Kidney (tissue), 14 donors: Measurements from ENCODE around the gene HTRA3. TPM values are rescaled to one million over a fixed set of nuclear protein-coding genes. Genes with fewer than 3 reads are reported as not detected.
A peak's percentile ranks its signal among the peaks of the same experiment; 100 is the strongest.

Experiments
- DNase-seq, 5 donors: peaks; one replicate each; pipeline ENCODE4 v3.0.0-alpha.2; 2013 to 2020
- FAIRE-seq: peaks from 2 replicates; lab custom pipeline; 2012; peaks lifted over from hg19 to GRCh38; lab: Jason Lieb, UNC
- H3K27ac ChIP-seq, 2 donors: one replicate each; pipeline ENCODE4 v1.7.0; 2013; ENCODE audit warnings: low read depth in 2 of 2, low read length in 2 of 2, inconsistent platforms in 1 of 2
- H3K27me3 ChIP-seq: one replicate; pipeline ENCODE4 v1.7.1; 2013; ENCODE audit warnings: low read length, inconsistent platforms; ENCODE audit not compliant: control insufficient read depth, insufficient read depth
- H3K36me3 ChIP-seq, 3 donors: one replicate each; pipeline versions ENCODE4 v1.7.0 to v1.7.1; 2013; ENCODE audit warnings: low read length in 3 of 3, control low read depth in 1 of 3, inconsistent platforms in 1 of 3; ENCODE audit not compliant: insufficient read depth in 3 of 3, control insufficient read depth in 2 of 3
- H3K4me1 ChIP-seq, 3 donors: one replicate each; pipeline versions ENCODE4 v1.7.0 to v1.7.1; 2013; ENCODE audit warnings: low read length in 3 of 3, inconsistent platforms in 1 of 3, low read depth in 1 of 3; ENCODE audit not compliant: control insufficient read depth in 2 of 3, insufficient read depth in 2 of 3
- H3K4me3 ChIP-seq, 3 donors: one replicate each; pipeline versions ENCODE4 v1.7.0 to v1.8.1; 2013; ENCODE audit warnings: low read length in 3 of 3, control low read depth in 1 of 3, inconsistent platforms in 1 of 3
- H3K9ac ChIP-seq, 3 donors: one replicate each; pipeline versions ENCODE4 v1.7.0 to v1.7.1; 2013; ENCODE audit warnings: low read length in 3 of 3, control low read depth in 1 of 3, inconsistent platforms in 1 of 3
- H3K9me3 ChIP-seq, 3 donors: one replicate each; pipeline versions ENCODE4 v1.7.0 to v1.7.1; 2013; ENCODE audit warnings: low read length in 3 of 3, control low read depth in 1 of 3, inconsistent platforms in 1 of 3; ENCODE audit not compliant: control insufficient read depth in 2 of 3, insufficient read depth in 1 of 3
- CTCF ChIP-seq: IDR thresholded peaks from 3 replicates; pipeline ENCODE4 v1.5.1; 2012; ENCODE audit warnings: mild to moderate bottlenecking, moderate library complexity, borderline replicate concordance; ENCODE audit not compliant: insufficient read depth; ENCODE audit errors: extremely low read depth
- intact Hi-C: fragments of 100-400 bp; cut with DNase I; formaldehyde crosslinking; loops from one replicate; pipeline ENCODE4 v1.11.1; 2022
- polyA plus RNA-seq: library from polyadenylated mRNA; stranded (reverse); fragments of 350-450 nt; fragmentation: Illumina TruSeq; extraction: RNeasy Lipid Tissue Mini Kit (QIAGEN cat#74804); gene quantifications from one replicate; pipeline ENCODE4 v1.2.3, GENCODE V29; 2014; ENCODE audit warnings: low read depth, low replicate concordance; ENCODE audit not compliant: insufficient read depth
- total RNA-seq: library from RNA; stranded (reverse); fragmentation: NEBNext Ultra II Directional; extraction: Animal tissue kit (Norgen Biotek cat#: 25700); gene quantifications from one replicate; pipeline ENCODE4 v1.2.1, GENCODE V29; 2021
- donor health status: control.
- donor health status: control.
- donor health status: control.
- donor health status: control.
- donor health status: control.
- donor health status: DM: yes; HTN: yes; CAD: no.
- donor health status: Normal renal cell carcinoma (clear cell type).

The HTRA3 gene
- total and polyA plus RNA-seq, 2 donors from 2014 or later, result 1.7 to 6.5 TPM

- Histone ChIP-seq H3K27me3 (no peaks in the 10 kb centered on the region), H3K36me3 (peaks cover 4 to 39% (median 13%) of the 10 kb centered on the region in 3 donors), H3K27ac (no peak overlapping the region), H3K9ac (no peak overlapping the region), H3K4me3 (no peak overlapping the region), H3K9me3 (no peaks in the 10 kb centered on the region), H3K4me1 (peaks cover 0 to 3% (median 0%) of the 10 kb centered on the region in 3 donors)
- intact Hi-C loops, result loop anchor here (10.0 kb wide), 1 partner anchor 164 kb away; no protein-coding TSS in a partner anchor
- TF ChIP-seq CTCF, result no peak
- FAIRE-seq (no peak), DNase-seq (peak in 1 of 5 donors; percentile 66)
These were observed 29.1 kb upstream of the HTRA3 start for GRCh38 chr4:8240211-8241041.

- Histone ChIP-seq H3K9me3 (no peaks in the 10 kb centered on the region), H3K27ac (no peak overlapping the region), H3K27me3 (no peaks in the 10 kb centered on the region), H3K9ac (no peak overlapping the region), H3K4me3 (no peak overlapping the region), H3K4me1 (peaks cover 0 to 3% (median 0%) of the 10 kb centered on the region in 3 donors), H3K36me3 (peaks cover 4 to 30% (median 13%) of the 10 kb centered on the region in 3 donors)
- TF ChIP-seq CTCF, result no peak
- FAIRE-seq (no peak), DNase-seq (peak in 2 of 5 donors; percentile 52 to 77)
- intact Hi-C loops, result loop anchor here (10.0 kb wide), 1 partner anchor 164 kb away; no protein-coding TSS in a partner anchor
These were observed 28.3 kb upstream of the HTRA3 start for GRCh38 chr4:8241211-8241779.

- intact Hi-C loops, result loop anchor here (10.0 kb wide), 1 partner anchor 163 kb away; no protein-coding TSS in a partner anchor
- Histone ChIP-seq H3K9ac (peak overlapping the region in 1 of 3 donors; percentile 7), H3K9me3 (no peaks in the 10 kb centered on the region), H3K4me1 (peaks cover 0 to 3% (median 0%) of the 10 kb centered on the region in 3 donors), H3K27me3 (no peaks in the 10 kb centered on the region), H3K27ac (peak overlapping the region; percentile 18 to 74), H3K4me3 (no peak overlapping the region), H3K36me3 (peaks cover 4 to 22% (median 6%) of the 10 kb centered on the region in 3 donors)
- DNase-seq (peak; percentile 96 to 98 (median 96)), FAIRE-seq (no peak)
- TF ChIP-seq CTCF, result peak; percentile 81
These were observed 27.5 kb upstream of the HTRA3 start for GRCh38 chr4:8241895-8242696.
